K562 (cell line): ENCODE results near the gene ARHGAP18. TPM values are rescaled to one million over a fixed set of nuclear protein-coding genes. Genes with fewer than 3 reads are reported as not detected.

Experiments used
- CBFA2T2 ChIP-seq: fragments of 450-650 bp; conservative IDR thresholded peaks from 2 replicates; pipeline ENCODE4 v1.6.1; 2017; ENCODE audit warnings: mild to moderate bottlenecking
- CCAR2 ChIP-seq: fragments of 200-400 bp; formaldehyde crosslinking; IDR thresholded peaks from 2 replicates; pipeline ENCODE4 v1.6.1; 2017; ENCODE audit warnings: mild to moderate bottlenecking, low read depth, low read length
- CHD2 ChIP-seq: IDR thresholded peaks from 2 replicates; pipeline ENCODE4 v1.6.1; 2011; ENCODE audit warnings: low read depth, low read length
- DACH1 ChIP-seq: fragments of 450-650 bp; IDR thresholded peaks from 2 replicates; pipeline ENCODE4 v1.6.1; 2018; ENCODE audit not compliant: partially characterized antibody
- DEAF1 ChIP-seq: fragments of 450-650 bp; formaldehyde crosslinking; IDR thresholded peaks from 2 replicates; pipeline ENCODE4 v1.4.0; 2020; ENCODE audit warnings: mild to moderate bottlenecking, moderate library complexity
- E2F6 ChIP-seq, 2 experiments: IDR thresholded peaks; 2 replicates each; pipeline ENCODE4 v1.6.1; 2011; ENCODE audit warnings: borderline replicate concordance in 1 of 2, control low read depth in 1 of 2, low read depth in 1 of 2, low read length in 1 of 2, mild to moderate bottlenecking in 1 of 2, mixed read lengths in 1 of 2, moderate library complexity in 1 of 2; ENCODE audit not compliant: insufficient read depth in 1 of 2, insufficient read length in 1 of 2, poor library complexity in 1 of 2, severe bottlenecking in 1 of 2; ENCODE audit errors: extremely low read depth in 1 of 2
- EWSR1 ChIP-seq: fragments of 450-650 bp; IDR thresholded peaks from 2 replicates; pipeline ENCODE4 v1.6.1; 2018; ENCODE audit warnings: borderline replicate concordance, mild to moderate bottlenecking, low read depth, moderate library complexity; ENCODE audit not compliant: partially characterized antibody
- GABPB2 ChIP-seq: fragments of 250-450 bp; sonication (Bioruptor Pico); conservative IDR thresholded peaks from 2 replicates; pipeline ENCODE4 v1.5.1; 2021; ENCODE audit warnings: mild to moderate bottlenecking
- HINFP ChIP-seq: fragments of 450-650 bp; conservative IDR thresholded peaks from 2 replicates; pipeline ENCODE4 v1.6.1; 2016; ENCODE audit warnings: missing genetic modification characterization, low read depth, mild to moderate bottlenecking, control low read depth, missing compliant biosample characterization
- MAFF ChIP-seq: IDR thresholded peaks from 2 replicates; pipeline ENCODE4 v1.6.1; 2012; ENCODE audit warnings: low read length, improper control_type of control experiment
- MAFG ChIP-seq: fragments of 450-650 bp; conservative IDR thresholded peaks from 2 replicates; pipeline ENCODE4 v1.6.1; 2016; ENCODE audit warnings: missing genetic modification characterization, missing compliant biosample characterization
- MAFK ChIP-seq: IDR thresholded peaks from 2 replicates; pipeline ENCODE4 v1.6.1; 2011; ENCODE audit warnings: low read length, improper control_type of control experiment
- NCOA4 ChIP-seq: fragments of 450-650 bp; IDR thresholded peaks from 2 replicates; pipeline ENCODE4 v1.6.1; 2018; ENCODE audit warnings: mild to moderate bottlenecking; ENCODE audit not compliant: partially characterized antibody
- PPARD ChIP-seq: fragments of 250-450 bp; sonication (Bioruptor Pico); IDR thresholded peaks from 2 replicates; pipeline ENCODE4 v1.8.0; 2022; ENCODE audit warnings: inconsistent platforms, mild to moderate bottlenecking, moderate library complexity
- RAD21 ChIP-seq, 2 experiments: fragments of 250-450 bp in 1 of 2; fragments of 450-650 bp in 1 of 2; sonication (Bioruptor Pico) in 1 of 2; formaldehyde crosslinking in 1 of 2; IDR thresholded peaks in 1 of 2; conservative IDR thresholded peaks in 1 of 2; 2 replicates each; pipeline versions ENCODE4 v1.4.0 to v1.8.0; 2020 to 2022; ENCODE audit warnings: mild to moderate bottlenecking in 2 of 2, moderate library complexity in 1 of 2
- SMAD4 ChIP-seq: fragments of 250-450 bp; sonication (Bioruptor Pico); conservative IDR thresholded peaks from 2 replicates; pipeline ENCODE4 v1.8.0; 2021; ENCODE audit warnings: inconsistent platforms, mild to moderate bottlenecking, moderate library complexity
- SMARCA4 ChIP-seq: fragments of 450-650 bp; IDR thresholded peaks from 2 replicates; pipeline ENCODE4 v1.6.1; 2016
- ZNF12 ChIP-seq: sonication (generic); formaldehyde crosslinking; IDR thresholded peaks from 2 replicates; pipeline ENCODE4 v1.4.0; 2020; ENCODE audit warnings: mild to moderate bottlenecking, missing genetic modification reagents
- ZNF24 ChIP-seq: fragments of 450-650 bp; IDR thresholded peaks from 2 replicates; pipeline ENCODE4 v1.6.1; 2016
- ZNF311 ChIP-seq: fragments of 250-450 bp; sonication (Bioruptor Pico); IDR thresholded peaks from 2 replicates; pipeline ENCODE4 v1.4.0; 2020; ENCODE audit warnings: mild to moderate bottlenecking, moderate library complexity
- ZNF316 ChIP-seq: fragments of 450-650 bp; IDR thresholded peaks from 2 replicates; pipeline ENCODE4 v1.6.1; 2016
- ZNF586 ChIP-seq: fragments of 450-650 bp; formaldehyde crosslinking; conservative IDR thresholded peaks from 2 replicates; pipeline ENCODE4 v1.4.0; 2020; ENCODE audit warnings: mild to moderate bottlenecking, moderate library complexity
- polyA plus RNA-seq, 8 experiments: library from polyadenylated mRNA; depleted of rRNA in 4 of 8; stranded (reverse) in 5 of 8; unstranded in 3 of 8; fragments of >200 nt; fragmentation: Nextera tagmentation in 2 of 8; fragmentation: Illumina TruSeq in 1 of 8; extraction: Ambion mirVana in 2 of 8; extraction: Trizol in 1 of 8; gene quantifications; 2 replicates each; pipeline versions ENCODE4 v1.2.1 to v1.2.3, GENCODE V29; 2011 to 2014; ENCODE audit warnings: inconsistent platforms in 1 of 8, missing spikeins in 1 of 8
- total RNA-seq, 7 experiments: library from RNA; depleted of rRNA in 6 of 7; stranded (reverse); fragments of >200 nt in 6 of 7; fragmentation: Illumina TruSeq in 2 of 7; extraction: Trizol in 2 of 7; gene quantifications; 2 replicates each; pipeline versions ENCODE4 v1.2.1 to v1.2.3, GENCODE V29; 2011 to 2021; ENCODE audit warnings: low replicate concordance in 1 of 7

ARHGAP18 gene
- total and polyA plus RNA-seq, 9 of the 15 experiments (the other 6 are each of a cell fraction or from before 2014, with no cell fraction given): 13.3 to 29.7 (median 21.1) TPM

GRCh38 chr6:129691043-129691640 lies 18.8 kb downstream of the ARHGAP18 start (continued):
- no peak for TF ChIP-seq HINFP (tag)
- no peak for TF ChIP-seq DACH1
- no peak for TF ChIP-seq E2F6 (IDR thresholded peaks at IDR 0.05; ENCODE audit: borderline replicate concordance in 1 of 2, extremely low read depth in 1 of 2, insufficient read depth in 1 of 2, insufficient read length in 1 of 2, low read depth in 1 of 2, low read length in 1 of 2, poor library complexity in 1 of 2, severe bottlenecking in 1 of 2)
- no peak for TF ChIP-seq EWSR1
- no peak for TF ChIP-seq CHD2
- peak; percentile 100 for TF ChIP-seq ZNF316
- TF ChIP-seq SMARCA4: 0 out of 2 replicates have a peak, but pooled peaks have one; percentile 25
- no peak for TF ChIP-seq RAD21 (CRISPR knock-in tag; conservative IDR thresholded peaks at IDR 0.05 in 1 of 2, IDR thresholded peaks at IDR 0.05 in 1 of 2)
- TF ChIP-seq MAFF: peak; percentile 100
- 0 out of 2 replicates have a peak, but pooled peaks have one; percentile 9 for TF ChIP-seq SMAD4 (CRISPR knock-in tag)
- TF ChIP-seq DEAF1 (CRISPR knock-in tag): no peak
- TF ChIP-seq CBFA2T2: 0 out of 2 replicates have a peak, but pooled peaks have one; percentile 26
- TF ChIP-seq ZNF311: no peak
- TF ChIP-seq CCAR2: no peak
- peak; percentile 99 for TF ChIP-seq MAFG (tag)
- no peak for TF ChIP-seq ZNF12 (CRISPR knock-in tag)
- TF ChIP-seq GABPB2 (CRISPR knock-in tag): no peak
- no peak for TF ChIP-seq NCOA4
- TF ChIP-seq ZNF24: 0 out of 2 replicates have a peak, but pooled peaks have one; percentile 29
- no peak for TF ChIP-seq PPARD (CRISPR knock-in tag)
- no peak for TF ChIP-seq ZNF586 (CRISPR knock-in tag)
- TF ChIP-seq MAFK: peak; percentile 100
- TF ChIP-seq, all 486 proteins: peak for 9
